ENCODE results near the gene OGFRL1.

OGFRL1 gene

DNA sequence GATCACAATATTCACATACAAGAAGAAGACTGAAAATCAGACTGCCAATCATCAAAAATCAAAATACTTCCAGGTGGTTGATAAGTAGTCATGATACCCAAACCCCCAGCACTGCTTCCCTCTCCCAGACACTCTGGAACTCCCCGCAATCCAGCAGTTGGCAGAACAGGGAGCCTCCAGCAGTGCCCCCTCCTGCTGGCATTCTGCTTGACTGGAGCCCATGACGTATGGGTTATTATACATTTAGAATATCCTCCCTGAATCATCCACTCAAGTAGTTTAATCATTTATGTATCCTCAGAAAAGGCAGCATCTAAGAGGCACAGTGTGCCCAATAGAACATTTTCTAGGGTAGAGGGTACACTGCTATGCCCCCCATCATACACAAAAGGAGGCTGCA is 9.3 kb upstream of the OGFRL1 start:
- Histone ChIP-seq H3K79me2 (ENCODE audit: insufficient read depth, low read length) (no peaks in the 10 kb centered on the region), H3K27ac (ENCODE audit: low read depth, low read length) (no peak overlapping the region), H2AFZ (ENCODE audit: low read depth, low read length, severe bottlenecking) (no peak overlapping the region), H4K20me1 (ENCODE audit: low read depth, low read length) (no peaks in the 10 kb centered on the region), H3K27me3 (ENCODE audit: low read length) (no peaks in the 10 kb centered on the region), H3K9me2 (replicated peaks; ENCODE audit: insufficient read depth, low read length) (no peaks in the 10 kb centered on the region), H3K4me2 (ENCODE audit: low read depth, low read length, poor library complexity, severe bottlenecking) (no peak overlapping the region), H3F3A (ENCODE audit: insufficient read depth) (no peaks in the 10 kb centered on the region), H3K4me3 (ENCODE audit: insufficient read depth, low read length, poor library complexity, severe bottlenecking) (no peak overlapping the region), H3K9me3 (ENCODE audit: insufficient read depth, low read length) (no peaks in the 10 kb centered on the region), H3K36me3 (ENCODE audit: low read length) (no peaks in the 10 kb centered on the region), H3K9ac (ENCODE audit: low read length) (no peak overlapping the region)
- TF ChIP-seq EZH2phosphoT487 (conservative IDR thresholded peaks at IDR 0.05; ENCODE audit: low read length) = no peak
- TF ChIP-seq, protein P1, sequence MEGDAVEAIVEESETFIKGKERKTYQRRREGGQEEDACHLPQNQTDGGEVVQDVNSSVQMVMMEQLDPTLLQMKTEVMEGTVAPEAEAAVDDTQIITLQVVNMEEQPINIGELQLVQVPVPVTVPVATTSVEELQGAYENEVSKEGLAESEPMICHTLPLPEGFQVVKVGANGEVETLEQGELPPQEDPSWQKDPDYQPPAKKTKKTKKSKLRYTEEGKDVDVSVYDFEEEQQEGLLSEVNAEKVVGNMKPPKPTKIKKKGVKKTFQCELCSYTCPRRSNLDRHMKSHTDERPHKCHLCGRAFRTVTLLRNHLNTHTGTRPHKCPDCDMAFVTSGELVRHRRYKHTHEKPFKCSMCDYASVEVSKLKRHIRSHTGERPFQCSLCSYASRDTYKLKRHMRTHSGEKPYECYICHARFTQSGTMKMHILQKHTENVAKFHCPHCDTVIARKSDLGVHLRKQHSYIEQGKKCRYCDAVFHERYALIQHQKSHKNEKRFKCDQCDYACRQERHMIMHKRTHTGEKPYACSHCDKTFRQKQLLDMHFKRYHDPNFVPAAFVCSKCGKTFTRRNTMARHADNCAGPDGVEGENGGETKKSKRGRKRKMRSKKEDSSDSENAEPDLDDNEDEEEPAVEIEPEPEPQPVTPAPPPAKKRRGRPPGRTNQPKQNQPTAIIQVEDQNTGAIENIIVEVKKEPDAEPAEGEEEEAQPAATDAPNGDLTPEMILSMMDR (IDR thresholded peaks at IDR 0.05; ENCODE audit: insufficient read depth, low read length, poor library complexity, severe bottlenecking) = no peak

GRCh38 chr6:71279740-71280139 is 8.9 kb upstream of the OGFRL1 start:
- Histone ChIP-seq H3K9me2 (replicated peaks; ENCODE audit: insufficient read depth, low read length) (no peaks in the 10 kb centered on the region), H2AFZ (ENCODE audit: low read depth, low read length, severe bottlenecking) (no peak overlapping the region), H3K36me3 (ENCODE audit: low read length) (no peaks in the 10 kb centered on the region), H3K4me3 (ENCODE audit: insufficient read depth, low read length, poor library complexity, severe bottlenecking) (no peak overlapping the region), H3K9ac (ENCODE audit: low read length) (no peak overlapping the region), H3K4me2 (ENCODE audit: low read depth, low read length, poor library complexity, severe bottlenecking) (no peak overlapping the region), H4K20me1 (ENCODE audit: low read depth, low read length) (no peaks in the 10 kb centered on the region), H3K9me3 (ENCODE audit: insufficient read depth, low read length) (no peaks in the 10 kb centered on the region), H3K79me2 (ENCODE audit: insufficient read depth, low read length) (no peaks in the 10 kb centered on the region), H3F3A (ENCODE audit: insufficient read depth) (no peaks in the 10 kb centered on the region), H3K27ac (ENCODE audit: low read depth, low read length) (no peak overlapping the region), H3K27me3 (ENCODE audit: low read length) (no peaks in the 10 kb centered on the region)
- TF ChIP-seq, protein P1 (IDR thresholded peaks at IDR 0.05; ENCODE audit: insufficient read depth, low read length, poor library complexity, severe bottlenecking) = no peak
- no peak for TF ChIP-seq EZH2phosphoT487 (conservative IDR thresholded peaks at IDR 0.05; ENCODE audit: low read length)

GRCh38 chr6:71280701-71281100 is 7.9 kb upstream of the OGFRL1 start:
- no peaks in the 10 kb centered on the region for H3K27me3 ChIP-seq (ENCODE audit: low read length)
- no peak overlapping the region for H3K4me3 ChIP-seq (ENCODE audit: insufficient read depth, low read length, poor library complexity, severe bottlenecking)
- no peak overlapping the region for H3K9ac ChIP-seq (ENCODE audit: low read length)
- no peaks in the 10 kb centered on the region for H4K20me1 ChIP-seq (ENCODE audit: low read depth, low read length)
- TF ChIP-seq EZH2phosphoT487 (conservative IDR thresholded peaks at IDR 0.05; ENCODE audit: low read length) = no peak
- TF ChIP-seq, protein P1 (IDR thresholded peaks at IDR 0.05; ENCODE audit: insufficient read depth, low read length, poor library complexity, severe bottlenecking) = no peak
- no peaks in the 10 kb centered on the region for H3K36me3 ChIP-seq (ENCODE audit: low read length)
- H3K9me3 ChIP-seq (ENCODE audit: insufficient read depth, low read length) = no peaks in the 10 kb centered on the region
- no peak overlapping the region for H3K4me2 ChIP-seq (ENCODE audit: low read depth, low read length, poor library complexity, severe bottlenecking)
- no peak overlapping the region for H3K27ac ChIP-seq (ENCODE audit: low read depth, low read length)
- H3K9me2 ChIP-seq (replicated peaks; ENCODE audit: insufficient read depth, low read length) = no peaks in the 10 kb centered on the region
- no peak overlapping the region for H2AFZ ChIP-seq (ENCODE audit: low read depth, low read length, severe bottlenecking)
- no peaks in the 10 kb centered on the region; the same call in 1 of the 2 replicates for H3F3A ChIP-seq (ENCODE audit: insufficient read depth)
- H3K79me2 ChIP-seq (ENCODE audit: insufficient read depth, low read length) = no peaks in the 10 kb centered on the region

All from SU-DHL-6 (cell line).